Mesenchymal stem cell (in vitro differentiated cells and primary cell): ENCODE measurements around the gene QKI.

Source experiments
- DNase-seq: peaks from one replicate; pipeline ENCODE4 v3.0.0-alpha.2; 2013
- H2AFZ ChIP-seq: one replicate; pipeline ENCODE4 v1.6.1; 2013; ENCODE audit warnings: low read depth, mild to moderate bottlenecking, control low read depth, inconsistent platforms, low read length, moderate library complexity
- H2AK5ac ChIP-seq: 2 replicates; pipeline ENCODE4 v1.6.1; 2013; ENCODE audit warnings: low read length, moderate library complexity, mild to moderate bottlenecking, inconsistent platforms; ENCODE audit not compliant: severe bottlenecking
- H2BK120ac ChIP-seq: one replicate; pipeline ENCODE4 v1.6.1; 2013; ENCODE audit warnings: low read depth, mild to moderate bottlenecking, inconsistent platforms, low read length, moderate library complexity
- H2BK12ac ChIP-seq, 2 experiments: one replicate each; pipeline ENCODE4 v1.6.1; 2013; ENCODE audit warnings: inconsistent platforms in 2 of 2, low read length in 2 of 2, mild to moderate bottlenecking in 2 of 2, moderate library complexity in 2 of 2, control low read depth in 1 of 2
- H2BK15ac ChIP-seq: one replicate; pipeline ENCODE4 v1.6.1; 2013; ENCODE audit warnings: mild to moderate bottlenecking, low read depth, inconsistent platforms; ENCODE audit not compliant: poor library complexity, severe bottlenecking
- H2BK5ac ChIP-seq: 2 replicates; pipeline ENCODE4 v1.6.1; 2013; ENCODE audit warnings: low read depth, mild to moderate bottlenecking, low read length, control low read depth, inconsistent platforms; ENCODE audit not compliant: poor library complexity, severe bottlenecking
- H3K14ac ChIP-seq, 2 experiments: one replicate each; pipeline ENCODE4 v1.6.1; 2013; ENCODE audit warnings: inconsistent platforms in 2 of 2, low read length in 2 of 2, control low read depth in 1 of 2, mild to moderate bottlenecking in 1 of 2, moderate library complexity in 1 of 2
- H3K18ac ChIP-seq, 2 experiments: one replicate each; pipeline ENCODE4 v1.6.1; 2013; ENCODE audit warnings: inconsistent platforms in 2 of 2, low read length in 2 of 2, control low read depth in 1 of 2, low read depth in 1 of 2, mild to moderate bottlenecking in 1 of 2
- H3K23ac ChIP-seq, 2 experiments: one replicate each; pipeline ENCODE4 v1.6.1; 2013; ENCODE audit warnings: inconsistent platforms in 2 of 2, low read length in 2 of 2, mild to moderate bottlenecking in 2 of 2, moderate library complexity in 2 of 2, control low read depth in 1 of 2
- H3K27ac ChIP-seq: 2 replicates; pipeline ENCODE4 v1.5.1; 2013; ENCODE audit warnings: mild to moderate bottlenecking, moderate library complexity, low read length, control low read depth, inconsistent platforms; ENCODE audit not compliant: poor library complexity, severe bottlenecking
- H3K27me3 ChIP-seq, 2 experiments: 2 replicates each; pipeline versions ENCODE4 v1.6.1 to v1.7.0; 2013; ENCODE audit warnings: low read length in 2 of 2, mild to moderate bottlenecking in 2 of 2, moderate library complexity in 2 of 2, control low read depth in 1 of 2, inconsistent platforms in 1 of 2; ENCODE audit not compliant: control insufficient read depth in 1 of 2, insufficient read depth in 1 of 2
- H3K36me3 ChIP-seq, 2 experiments: 2 replicates each; pipeline versions ENCODE4 v1.6.1 to v1.7.0; 2013; ENCODE audit warnings: low read length in 2 of 2, control low read depth in 1 of 2, inconsistent platforms in 1 of 2, low read depth in 1 of 2, mild to moderate bottlenecking in 1 of 2; ENCODE audit not compliant: insufficient read depth in 2 of 2, control insufficient read depth in 1 of 2
- H3K4ac ChIP-seq, 2 experiments: one replicate each; pipeline ENCODE4 v1.6.1; 2013; ENCODE audit warnings: inconsistent platforms in 2 of 2, low read length in 2 of 2, mild to moderate bottlenecking in 2 of 2, moderate library complexity in 2 of 2, control low read depth in 1 of 2, low read depth in 1 of 2
- H3K4me1 ChIP-seq: 2 replicates; pipeline ENCODE4 v1.6.1; 2013; ENCODE audit warnings: low read depth, low read length, control low read depth; ENCODE audit not compliant: control insufficient read depth, insufficient read depth
- H3K4me2 ChIP-seq: 2 replicates; pipeline ENCODE4 v1.6.1; 2013; ENCODE audit warnings: low read length, mild to moderate bottlenecking, inconsistent platforms; ENCODE audit not compliant: poor library complexity, severe bottlenecking
- H3K4me3 ChIP-seq, 2 experiments: 2 replicates each; pipeline versions ENCODE4 v1.5.1 to v1.7.0; 2013; ENCODE audit warnings: low read length in 2 of 2, mild to moderate bottlenecking in 2 of 2, control low read depth in 1 of 2, low read depth in 1 of 2; ENCODE audit not compliant: insufficient read depth in 1 of 2
- H3K79me1 ChIP-seq: replicated peaks from 2 replicates; pipeline ENCODE4 v1.6.1; 2013; ENCODE audit warnings: mild to moderate bottlenecking, control low read depth, low read length, inconsistent platforms; ENCODE audit not compliant: poor library complexity, severe bottlenecking
- H3K9ac ChIP-seq: 2 replicates; pipeline ENCODE4 v1.7.0; 2013; ENCODE audit warnings: mild to moderate bottlenecking, low read length, moderate library complexity
- H3K9me3 ChIP-seq: 2 replicates; pipeline ENCODE4 v1.7.0; 2013; ENCODE audit warnings: mild to moderate bottlenecking, low read length; ENCODE audit not compliant: control insufficient read depth
- H4K8ac ChIP-seq: one replicate; pipeline ENCODE4 v1.6.1; 2013; ENCODE audit warnings: inconsistent platforms, mild to moderate bottlenecking, low read length, moderate library complexity
- H4K91ac ChIP-seq: one replicate; pipeline ENCODE4 v1.6.1; 2013; ENCODE audit warnings: mild to moderate bottlenecking, low read length, inconsistent platforms
- WGBS: methylation state at CpG from one replicate; pipeline ENCODE4 v1.1.7; 2013; ENCODE audit warnings: mixed read lengths; 5-methylcytosine and 5-hydroxymethylcytosine counted together

QKI gene

DNA sequence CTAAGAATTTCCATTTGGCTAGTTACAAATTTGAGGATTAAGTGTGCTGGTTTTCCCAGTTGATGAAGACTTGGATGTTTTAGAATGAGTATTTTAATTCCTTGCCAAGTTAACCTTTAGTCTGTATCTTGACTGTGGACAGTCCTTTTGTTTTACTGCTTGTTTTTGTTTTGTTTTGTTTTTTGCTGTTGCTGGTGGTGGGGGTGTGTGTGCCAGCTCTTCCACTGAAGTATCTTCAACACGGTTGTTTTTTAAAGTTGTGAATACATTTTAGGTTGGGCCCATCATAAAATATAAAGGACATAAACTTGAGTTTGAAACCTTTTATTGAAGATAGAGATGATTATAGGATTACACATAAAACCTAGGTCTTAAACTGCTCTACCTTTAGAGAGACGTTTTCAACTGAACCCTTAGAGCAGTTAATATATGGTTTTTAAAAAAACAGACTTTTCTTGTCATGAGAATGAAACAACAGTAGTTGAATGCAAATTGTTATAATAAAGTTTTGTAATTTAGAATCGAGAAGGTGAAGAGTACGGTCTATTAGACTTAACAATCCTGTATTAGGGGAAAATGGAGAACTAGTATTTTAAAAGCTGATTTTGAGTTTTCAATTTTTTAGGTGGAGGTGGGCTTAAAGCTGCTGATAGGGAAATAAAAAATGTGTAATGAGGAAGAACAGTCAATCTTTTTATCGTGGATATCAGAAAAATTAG is 4.0 kb downstream of the QKI start:
- WGBS = 63% methylated on average over 5 of the region's 5 CpGs
- Histone ChIP-seq H2BK5ac (no peak overlapping the region), H4K8ac (no peak overlapping the region), H3K23ac (no peak overlapping the region), H2AK5ac (no peak overlapping the region), H4K91ac (no peak overlapping the region), H2BK12ac (no peak overlapping the region), H3K4me1 (peaks cover 5% of the 10 kb centered on the region), H2AFZ (no peak overlapping the region), H3K4ac (no peak overlapping the region), H3K4me2 (peak overlapping the region; percentile 29), H3K9me3 (no peaks in the 10 kb centered on the region), H3K14ac (no peak overlapping the region), H3K27me3 (no peaks in the 10 kb centered on the region), H3K4me3 (peak overlapping the region in 1 of 2 experiments; percentile 89), H3K27ac (no peak overlapping the region), H3K36me3 (no peaks in the 10 kb centered on the region), H3K9ac (peak overlapping the region; percentile 97), H3K18ac (no peak overlapping the region), H2BK15ac (no peak overlapping the region), H3K79me1 (no peaks in the 10 kb centered on the region), H2BK120ac (no peak overlapping the region)
- no peak for DNase-seq

DNA sequence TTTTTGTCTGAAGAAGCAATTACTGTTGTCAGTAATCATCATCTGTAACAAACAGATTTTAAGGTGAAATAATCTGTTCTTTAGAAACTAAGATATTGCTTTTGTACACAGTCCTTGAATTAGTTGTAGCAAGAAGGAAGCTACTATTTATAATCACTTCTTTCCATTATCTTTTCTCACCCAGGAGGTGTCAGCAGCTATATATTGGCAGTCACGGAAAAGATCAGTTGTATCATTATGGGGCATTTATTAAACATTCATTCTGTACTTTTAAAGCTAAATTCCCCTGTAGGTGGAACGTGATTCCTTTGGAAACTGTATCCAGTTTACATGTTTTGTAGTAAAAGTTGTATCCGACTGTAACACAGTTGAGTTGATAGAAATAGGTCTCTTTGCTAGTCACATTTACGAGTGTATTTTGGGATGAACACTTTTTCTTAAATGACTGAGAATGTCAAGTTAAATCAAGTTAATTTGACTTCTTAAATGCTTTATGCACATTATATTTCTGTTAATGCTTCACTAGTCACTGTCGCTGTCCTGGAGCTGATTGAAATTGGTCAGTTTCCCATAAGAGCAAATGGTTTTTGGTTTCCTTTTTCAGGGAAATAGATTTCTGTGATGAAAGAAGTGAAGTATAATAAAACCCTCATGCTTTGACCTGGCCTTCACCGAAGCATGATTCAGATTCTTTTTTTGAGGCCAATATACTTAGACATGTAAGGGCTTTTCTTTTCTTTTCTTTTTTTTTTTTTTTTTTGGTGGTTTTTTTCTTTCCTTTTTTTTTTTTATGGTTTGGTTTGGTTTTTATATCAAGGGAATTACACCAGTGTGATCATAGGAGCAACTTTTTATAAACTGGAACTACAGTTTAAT is 5.1 kb downstream of the QKI start:
- Histone ChIP-seq H3K79me1 (no peaks in the 10 kb centered on the region), H3K14ac (no peak overlapping the region), H2BK120ac (no peak overlapping the region), H3K4me3 (peak overlapping the region in 1 of 2 experiments; percentile 89), H3K18ac (no peak overlapping the region), H4K8ac (no peak overlapping the region), H2AK5ac (no peak overlapping the region), H2BK5ac (no peak overlapping the region), H3K27ac (no peak overlapping the region), H3K23ac (no peak overlapping the region), H2AFZ (no peak overlapping the region), H3K4ac (no peak overlapping the region), H2BK15ac (no peak overlapping the region), H3K9ac (peak overlapping the region; percentile 97), H4K91ac (no peak overlapping the region), H3K27me3 (no peaks in the 10 kb centered on the region), H3K9me3 (no peaks in the 10 kb centered on the region), H3K36me3 (no peaks in the 10 kb centered on the region), H3K4me2 (peak overlapping the region; percentile 2), H2BK12ac (no peak overlapping the region), H3K4me1 (peaks cover 5% of the 10 kb centered on the region)
- WGBS = 75% methylated on average over 4 of the region's 6 CpGs
- DNase-seq = peak; percentile 41

DNA sequence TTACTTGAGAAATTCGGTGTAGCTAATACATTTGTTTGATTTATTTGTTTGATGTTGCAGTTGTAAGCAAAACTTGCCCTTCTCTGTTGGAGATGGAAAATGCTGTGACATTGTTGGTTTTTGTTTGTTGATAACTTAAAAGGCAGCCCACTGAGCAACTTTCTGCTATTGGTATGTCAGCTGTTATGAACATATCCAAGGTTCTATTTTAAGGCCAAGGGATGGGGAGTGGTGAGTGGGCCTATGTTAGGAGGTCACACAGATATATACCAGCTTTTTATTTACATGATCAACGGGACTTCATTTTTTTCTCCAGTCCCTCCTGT is 5.7 kb downstream of the QKI start:
- H3K9me3 ChIP-seq = no peaks in the 10 kb centered on the region
- no peaks in the 10 kb centered on the region for H3K36me3 ChIP-seq
- H4K91ac ChIP-seq = no peak overlapping the region
- no peak overlapping the region for H3K18ac ChIP-seq
- H3K9ac ChIP-seq = peak overlapping the region; percentile 97
- peaks cover 5% of the 10 kb centered on the region for H3K4me1 ChIP-seq
- H2AFZ ChIP-seq = no peak overlapping the region
- no peaks in the 10 kb centered on the region for H3K79me1 ChIP-seq
- WGBS = 64% methylated on average over 1 of the region's 2 CpGs
- no peak overlapping the region for H2BK120ac ChIP-seq
- no peak overlapping the region for H2BK5ac ChIP-seq
- H2BK12ac ChIP-seq = no peak overlapping the region
- no peak overlapping the region for H3K27ac ChIP-seq
- H2AK5ac ChIP-seq = no peak overlapping the region
- peak overlapping the region in 1 of 2 experiments; percentile 89 for H3K4me3 ChIP-seq
- H3K27me3 ChIP-seq = no peaks in the 10 kb centered on the region
- H3K4me2 ChIP-seq = no peak overlapping the region
- no peak overlapping the region for H3K23ac ChIP-seq
- no peak overlapping the region for H2BK15ac ChIP-seq
- no peak overlapping the region for H3K4ac ChIP-seq
- peak; percentile 34 for DNase-seq
- H3K14ac ChIP-seq = no peak overlapping the region
- H4K8ac ChIP-seq = no peak overlapping the region

DNA sequence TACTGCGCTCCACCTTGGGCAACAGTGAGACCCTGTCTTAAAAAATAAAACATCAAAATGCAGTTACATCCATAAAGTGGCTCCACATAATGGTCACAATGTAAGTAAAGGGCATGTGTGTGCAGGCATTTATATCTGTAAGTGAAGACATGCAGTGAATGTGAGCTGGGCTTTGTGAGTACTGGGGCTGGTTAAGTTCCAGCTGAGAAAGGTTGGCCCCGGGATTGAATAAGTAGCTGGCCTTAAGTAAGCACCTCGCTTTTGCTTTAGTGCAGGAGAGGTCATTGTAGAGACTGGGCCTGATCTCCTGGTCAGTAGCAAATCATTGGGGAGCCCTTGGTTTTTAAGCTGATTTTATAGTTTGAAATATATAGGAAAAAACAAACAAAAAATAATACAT is 8.0 kb downstream of the QKI start:
- H3K14ac ChIP-seq = no peak overlapping the region
- no peak overlapping the region for H3K18ac ChIP-seq
- no peaks in the 10 kb centered on the region for H3K27me3 ChIP-seq
- H2BK15ac ChIP-seq = no peak overlapping the region
- H2AFZ ChIP-seq = no peak overlapping the region
- H3K4ac ChIP-seq = no peak overlapping the region
- no peak overlapping the region for H3K4me2 ChIP-seq
- no peaks in the 10 kb centered on the region for H3K79me1 ChIP-seq
- no peak overlapping the region for H3K23ac ChIP-seq
- no peak overlapping the region for H2AK5ac ChIP-seq
- H3K36me3 ChIP-seq = no peaks in the 10 kb centered on the region
- WGBS = 87% methylated on average over 1 of the region's 3 CpGs
- no peak overlapping the region for H2BK120ac ChIP-seq
- no peak for DNase-seq
- H2BK12ac ChIP-seq = no peak overlapping the region
- no peak overlapping the region for H3K27ac ChIP-seq
- no peak overlapping the region for H3K4me3 ChIP-seq
- H3K9me3 ChIP-seq = no peaks in the 10 kb centered on the region
- H4K8ac ChIP-seq = peak overlapping the region; percentile 23
- H3K9ac ChIP-seq = no peak overlapping the region
- no peak overlapping the region for H2BK5ac ChIP-seq
- H3K4me1 ChIP-seq = peaks cover 6% of the 10 kb centered on the region
- H4K91ac ChIP-seq = no peak overlapping the region
